Measurements from ENCODE around the gene ACADM.
"Not testable (repeated sequence)": the region's sequence is repeated elsewhere in the genome, so short reads cannot be mapped to it uniquely, and the experiment has no call there.

The ACADM gene

DNA sequence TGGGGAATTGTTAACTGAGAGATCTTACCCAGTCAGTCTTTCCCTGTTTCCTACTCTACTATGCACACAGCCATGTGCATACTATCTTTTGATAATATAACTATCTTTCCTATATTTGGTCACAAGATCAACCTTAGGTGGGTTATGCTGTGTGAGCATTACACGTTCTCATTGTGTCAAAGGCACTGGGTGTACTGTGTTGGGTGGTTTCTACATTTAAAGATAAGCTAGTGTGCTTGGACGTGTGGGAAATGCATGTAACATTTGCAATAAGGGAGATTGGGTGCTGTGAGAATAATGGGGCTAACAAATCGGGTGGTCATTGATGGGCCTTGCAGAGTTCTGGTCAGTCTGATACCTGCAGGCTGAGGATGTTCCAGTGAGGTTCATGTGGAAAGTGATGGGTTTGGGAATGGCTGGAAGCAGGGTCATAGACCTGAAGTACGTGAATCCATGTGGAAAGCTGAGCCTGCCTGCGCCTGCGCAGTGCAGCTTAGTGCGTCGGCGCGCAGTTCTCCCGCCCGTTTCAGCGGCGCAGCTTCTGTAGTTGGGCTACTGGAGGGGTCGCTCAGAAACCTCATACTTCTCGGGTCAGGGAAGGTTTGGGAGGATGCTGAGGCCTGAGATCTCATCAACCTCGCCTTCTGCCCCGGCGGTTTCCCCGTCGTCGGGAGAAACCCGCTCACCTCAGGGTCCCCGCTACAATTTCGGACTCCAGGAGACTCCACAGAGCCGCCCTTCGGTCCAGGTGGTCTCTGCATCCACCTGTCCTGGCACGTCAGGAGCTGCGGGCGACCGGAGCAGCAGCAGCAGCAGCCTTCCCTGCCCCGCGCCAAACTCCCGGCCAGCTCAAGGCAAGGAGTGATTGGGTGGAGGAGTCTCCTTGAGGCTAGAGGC is 72.1 kb downstream of the ACADM start, which contains the start of gene MSH4:
TSS of gene MSH4 (plus strand) at position 507 of the 897 bp plus-strand sequence. CDS start at position 611, 104 bp downstream.
- TF ChIP-seq, protein P1, sequence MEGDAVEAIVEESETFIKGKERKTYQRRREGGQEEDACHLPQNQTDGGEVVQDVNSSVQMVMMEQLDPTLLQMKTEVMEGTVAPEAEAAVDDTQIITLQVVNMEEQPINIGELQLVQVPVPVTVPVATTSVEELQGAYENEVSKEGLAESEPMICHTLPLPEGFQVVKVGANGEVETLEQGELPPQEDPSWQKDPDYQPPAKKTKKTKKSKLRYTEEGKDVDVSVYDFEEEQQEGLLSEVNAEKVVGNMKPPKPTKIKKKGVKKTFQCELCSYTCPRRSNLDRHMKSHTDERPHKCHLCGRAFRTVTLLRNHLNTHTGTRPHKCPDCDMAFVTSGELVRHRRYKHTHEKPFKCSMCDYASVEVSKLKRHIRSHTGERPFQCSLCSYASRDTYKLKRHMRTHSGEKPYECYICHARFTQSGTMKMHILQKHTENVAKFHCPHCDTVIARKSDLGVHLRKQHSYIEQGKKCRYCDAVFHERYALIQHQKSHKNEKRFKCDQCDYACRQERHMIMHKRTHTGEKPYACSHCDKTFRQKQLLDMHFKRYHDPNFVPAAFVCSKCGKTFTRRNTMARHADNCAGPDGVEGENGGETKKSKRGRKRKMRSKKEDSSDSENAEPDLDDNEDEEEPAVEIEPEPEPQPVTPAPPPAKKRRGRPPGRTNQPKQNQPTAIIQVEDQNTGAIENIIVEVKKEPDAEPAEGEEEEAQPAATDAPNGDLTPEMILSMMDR (conservative IDR thresholded peaks at IDR 0.05; ENCODE audit: low read depth, low read length): no peak

DNA sequence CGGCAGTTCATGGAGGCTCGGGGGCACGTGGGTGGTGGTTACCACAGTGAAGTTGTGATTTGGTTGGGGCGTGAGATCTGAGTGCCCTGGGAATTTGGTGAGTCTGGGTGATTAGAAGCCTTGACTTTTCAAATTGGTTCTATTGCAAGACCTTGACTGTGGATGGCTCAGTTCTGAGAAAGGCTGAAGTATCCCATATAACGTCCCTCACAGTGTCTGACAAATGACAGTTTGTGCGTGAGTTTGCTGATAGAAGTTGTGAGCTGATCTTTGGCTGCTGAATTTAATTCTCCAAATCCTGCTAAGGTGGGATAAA is 72.7 kb downstream of the ACADM start:
- no peak overlapping the region for H3K4me3 ChIP-seq (ENCODE audit: low read length)
- DNase-seq (ENCODE audit: low read depth): no peak
- TF ChIP-seq, protein P1 (conservative IDR thresholded peaks at IDR 0.05; ENCODE audit: low read depth, low read length): no peak

More for the DNA sequence above, 72.1 kb downstream of the ACADM start, which contains the start of gene MSH4:
- DNase-seq (ENCODE audit: low read depth): no peak
- H3K4me3 ChIP-seq (ENCODE audit: low read length): no peak within 1 kb of the TSS

DNA sequence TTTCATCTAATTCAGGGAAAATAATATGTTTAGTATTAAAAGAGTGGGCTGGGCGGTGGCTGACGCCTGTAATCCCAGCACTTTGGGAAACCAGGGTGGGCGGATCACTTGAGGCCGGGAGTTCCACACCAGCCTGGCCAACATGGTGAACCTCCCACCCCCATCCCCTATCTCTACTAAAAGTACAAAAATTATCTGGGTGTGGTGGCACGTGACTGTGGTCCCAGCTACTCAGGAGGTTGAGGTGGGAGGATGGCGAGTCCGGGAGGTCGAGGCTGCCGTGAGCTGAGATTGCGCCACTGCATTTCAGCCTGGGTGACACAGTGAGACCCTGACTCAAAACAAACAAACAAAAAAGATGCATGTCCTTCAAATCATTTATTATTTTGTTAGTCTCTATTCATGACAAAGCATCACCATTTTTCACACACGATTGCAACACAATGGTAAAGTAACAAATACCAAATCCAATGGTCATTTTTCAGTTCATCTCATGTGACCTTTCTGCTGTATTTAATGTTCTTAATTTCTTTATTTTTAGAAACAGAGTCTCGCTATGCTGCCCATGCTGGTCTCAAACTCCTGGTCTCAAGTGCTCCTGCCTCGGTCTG is 73.2 kb downstream of the ACADM start:
- no peak for DNase-seq (ENCODE audit: low read depth)
- H3K4me3 ChIP-seq (ENCODE audit: low read length): no peak overlapping the region
- TF ChIP-seq, protein P1 (conservative IDR thresholded peaks at IDR 0.05; ENCODE audit: low read depth, low read length): no peak

DNA sequence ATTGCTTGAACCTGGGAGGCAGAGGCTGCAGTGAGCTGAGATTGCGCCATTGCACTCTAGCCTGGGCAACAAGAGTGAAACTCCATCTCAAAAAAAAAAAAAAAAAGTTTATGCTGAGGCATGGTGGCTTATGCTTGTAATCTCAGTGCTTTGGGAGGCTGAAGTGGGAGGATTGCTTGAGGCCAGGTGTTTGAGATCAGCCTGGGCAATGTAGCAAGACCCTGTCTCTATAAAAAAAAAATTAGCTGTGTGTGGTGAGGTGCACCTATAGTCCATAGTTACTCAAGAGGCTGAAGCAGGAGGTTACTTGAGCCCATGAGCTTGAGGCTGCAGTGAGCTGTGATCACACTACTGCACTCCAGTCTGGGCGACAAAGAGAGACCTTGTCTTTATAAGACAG is 77.0 kb downstream of the ACADM start:
- not testable (repeated sequence) for DNase-seq (ENCODE audit: low read depth); H3K4me3 ChIP-seq (ENCODE audit: low read length)

DNA sequence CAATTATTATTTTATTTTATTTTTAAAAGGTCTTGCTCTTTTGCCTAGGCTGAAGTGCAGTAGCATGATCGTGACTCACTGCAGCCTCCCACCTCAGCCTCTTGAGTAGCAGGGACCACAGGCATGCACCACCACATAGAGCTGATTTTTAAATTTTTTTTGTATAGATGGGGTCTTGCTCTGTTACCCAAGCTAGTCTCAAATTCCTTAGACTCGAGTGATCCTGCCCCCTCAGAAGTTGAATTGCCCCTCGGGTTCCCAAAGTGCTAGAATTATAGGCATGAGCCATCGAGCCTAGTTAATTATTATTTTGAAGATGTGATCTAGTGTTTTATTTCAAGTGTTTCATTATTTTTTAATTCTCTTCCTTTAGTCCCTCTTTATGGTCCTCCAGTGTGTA is 84.4 kb downstream of the ACADM start:
- no peak overlapping the region for H3K4me3 ChIP-seq (ENCODE audit: low read length)
- TF ChIP-seq, protein P1 (conservative IDR thresholded peaks at IDR 0.05; ENCODE audit: low read depth, low read length): no peak
- DNase-seq (ENCODE audit: low read depth): no peak

DNA sequence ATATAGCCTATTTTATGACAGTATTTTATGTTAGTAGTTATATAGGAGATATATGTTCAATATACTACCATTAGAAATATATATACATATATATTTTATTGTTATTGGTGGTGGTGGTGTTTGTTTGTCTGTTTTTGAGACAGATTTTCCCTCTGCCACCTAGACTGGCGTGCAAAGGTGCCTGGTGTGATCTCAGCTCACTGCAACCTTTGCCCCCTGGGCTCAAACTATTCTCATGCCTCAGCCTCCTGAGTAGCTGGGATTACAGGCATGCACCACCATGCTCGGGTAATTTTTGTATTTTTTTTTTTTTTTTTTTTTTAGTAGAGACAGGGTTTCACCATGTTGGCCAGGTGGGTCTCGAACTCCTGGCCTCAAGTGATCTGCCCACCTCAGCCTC is 85.6 kb downstream of the ACADM start:
- DNase-seq (ENCODE audit: low read depth); H3K4me3 ChIP-seq (ENCODE audit: low read length): not testable (repeated sequence)

DNA sequence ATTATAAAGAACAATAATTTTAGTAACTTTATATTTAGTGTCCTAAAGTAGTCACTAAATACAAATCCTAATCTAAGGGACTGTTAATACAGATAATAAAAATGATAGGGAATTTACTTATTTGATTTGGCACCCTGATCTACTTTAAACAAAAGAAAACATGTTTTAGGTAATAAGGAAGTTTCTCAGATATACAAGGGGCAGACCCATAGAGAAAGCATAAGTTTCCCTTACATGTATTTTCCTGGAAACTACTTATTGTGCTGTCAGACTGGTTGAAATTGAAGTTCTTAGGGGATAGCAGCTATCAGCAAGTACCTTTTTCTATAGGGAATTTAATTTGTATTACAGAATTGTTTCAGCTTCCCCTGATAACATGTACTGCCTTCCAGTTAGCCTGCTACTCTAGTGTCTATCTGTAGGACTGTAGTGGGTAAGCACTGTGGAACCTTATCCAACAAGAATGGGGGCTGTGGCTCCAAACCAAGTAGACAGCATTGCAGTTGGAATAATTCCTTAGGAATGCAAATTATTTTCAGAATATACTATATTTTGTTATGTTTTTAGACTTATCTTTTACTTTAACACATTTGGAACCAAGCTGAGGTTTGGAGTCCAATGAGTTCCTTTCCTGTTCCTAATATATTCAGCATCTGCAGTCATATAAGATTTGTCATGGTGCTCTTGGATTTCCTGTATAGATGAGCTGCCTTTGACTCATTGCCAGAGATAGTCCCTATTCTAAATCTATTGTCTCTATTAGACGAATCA is 86.9 kb downstream of the ACADM start:
- DNase-seq (ENCODE audit: low read depth): no peak
- TF ChIP-seq, protein P1 (conservative IDR thresholded peaks at IDR 0.05; ENCODE audit: low read depth, low read length): no peak
- no peak overlapping the region for H3K4me3 ChIP-seq (ENCODE audit: low read length)
